ENCODE measurements around the gene FAM227B.

FAM227B gene

GRCh38 chr15:49464522-49464921, 156.1 kb downstream of the FAM227B start:
- no peak for DNase-seq (ENCODE audit: low spot score)
- in situ Hi-C loops (cut with MboI; ENCODE audit: low sequenced_read_pairs, unreplicated experiment) = no loop called here
- no peak for TF ChIP-seq CTCF (IDR thresholded peaks at IDR 0.05; ENCODE audit: borderline replicate concordance, control extremely low read depth, extremely low read depth, insufficient read depth, missing control alignments)

- no peak for TF ChIP-seq CTCF (IDR thresholded peaks at IDR 0.05; ENCODE audit: borderline replicate concordance, control extremely low read depth, extremely low read depth, insufficient read depth, missing control alignments)
- DNase-seq (ENCODE audit: low spot score) = no peak
- in situ Hi-C loops (cut with MboI; ENCODE audit: low sequenced_read_pairs, unreplicated experiment) = no loop called here
Observed at GRCh38 chr15:49462232-49462844, 158.3 kb downstream of the FAM227B start.

- no peak for TF ChIP-seq CTCF (IDR thresholded peaks at IDR 0.05; ENCODE audit: borderline replicate concordance, control extremely low read depth, extremely low read depth, insufficient read depth, missing control alignments)
- in situ Hi-C loops (cut with MboI; ENCODE audit: low sequenced_read_pairs, unreplicated experiment) = no loop called here
- no peak for DNase-seq (ENCODE audit: low spot score)
Observed at GRCh38 chr15:49460411-49460941, 160.1 kb downstream of the FAM227B start.

- DNase-seq (ENCODE audit: low spot score) = no peak
- no peak for TF ChIP-seq CTCF (IDR thresholded peaks at IDR 0.05; ENCODE audit: borderline replicate concordance, control extremely low read depth, extremely low read depth, insufficient read depth, missing control alignments)
- in situ Hi-C loops (cut with MboI; ENCODE audit: low sequenced_read_pairs, unreplicated experiment) = no loop called here
Observed at GRCh38 chr15:49458145-49458544, 162.5 kb downstream of the FAM227B start.

- in situ Hi-C loops (cut with MboI; ENCODE audit: low sequenced_read_pairs, unreplicated experiment) = no loop called here
- TF ChIP-seq CTCF (IDR thresholded peaks at IDR 0.05; ENCODE audit: borderline replicate concordance, control extremely low read depth, extremely low read depth, insufficient read depth, missing control alignments) = no peak
- DNase-seq (ENCODE audit: low spot score) = no peak
Observed at GRCh38 chr15:49456166-49456565, 164.5 kb downstream of the FAM227B start.

- in situ Hi-C loops (cut with MboI; ENCODE audit: low sequenced_read_pairs, unreplicated experiment) = no loop called here
- no peak for TF ChIP-seq CTCF (IDR thresholded peaks at IDR 0.05; ENCODE audit: borderline replicate concordance, control extremely low read depth, extremely low read depth, insufficient read depth, missing control alignments)
- no peak for DNase-seq (ENCODE audit: low spot score)
Observed at GRCh38 chr15:49452595-49452994, 168.0 kb downstream of the FAM227B start.
